ENCODE measurements around the gene PGPEP1. TPM values are rescaled to one million over a fixed set of nuclear protein-coding genes. Genes with fewer than 3 reads are reported as not detected.
"Not testable (repeated sequence)": the region's sequence is repeated elsewhere in the genome, so short reads cannot be mapped to it uniquely, and the experiment has no call there.

PGPEP1 gene
- polyA plus RNA-seq, 4 donors: 29.1 to 77.9 (median 38.6) TPM

- not testable (repeated sequence) for DNase-seq; FAIRE-seq; H3K4me3 ChIP-seq (ENCODE audit: low read depth in 1 of 3, low read length in 3 of 3); H3K27me3 ChIP-seq (ENCODE audit: control insufficient read depth in 3 of 3, insufficient read depth in 3 of 3, low read length in 3 of 3); H3K36me3 ChIP-seq (ENCODE audit: control insufficient read depth in 3 of 3, insufficient read depth in 2 of 3, low read depth in 1 of 3, low read length in 3 of 3); H3K27ac ChIP-seq (ENCODE audit: low read depth in 1 of 3, low read length in 2 of 3); H3K9me3 ChIP-seq (ENCODE audit: control insufficient read depth in 2 of 2, insufficient read depth in 1 of 2, low read depth in 1 of 2, low read length in 1 of 2)
- peaks cover 0 to 34% (median 7%) of the 10 kb centered on the region in 3 donors for H3K4me1 ChIP-seq (ENCODE audit: control insufficient read depth in 3 of 3, insufficient read depth in 2 of 3, low read depth in 1 of 3, low read length in 2 of 3)
- WGBS, 3 donors: 89 to 90% (median 90%) methylated on average over 11 of the region's 11 CpGs
Measured at GRCh38 chr19:18383622-18384021, 43.2 kb downstream of the PGPEP1 start.

- FAIRE-seq (no peak), DNase-seq (peak; percentile 74 to 90)
- WGBS, 3 donors: 14 to 58% (median 36%) methylated on average over 7 of the region's 7 CpGs
- peaks cover 0 to 2% of the 10 kb centered on the region in 2 donors for H3K9me3 ChIP-seq (ENCODE audit: control insufficient read depth in 2 of 2, insufficient read depth in 1 of 2, low read depth in 1 of 2, low read length in 1 of 2)
- peaks cover 0 to 16% (median 0%) of the 10 kb centered on the region in 3 donors for H3K36me3 ChIP-seq (ENCODE audit: control insufficient read depth in 3 of 3, insufficient read depth in 2 of 3, low read depth in 1 of 3, low read length in 3 of 3)
- peak overlapping the region; percentile 39 to 96 (median 75) for H3K27ac ChIP-seq (ENCODE audit: low read depth in 1 of 3, low read length in 2 of 3)
- no peaks in the 10 kb centered on the region for H3K27me3 ChIP-seq (ENCODE audit: control insufficient read depth in 3 of 3, insufficient read depth in 3 of 3, low read length in 3 of 3)
- H3K4me1 ChIP-seq (ENCODE audit: control insufficient read depth in 3 of 3, insufficient read depth in 2 of 3, low read depth in 1 of 3, low read length in 2 of 3): peaks cover 0 to 36% (median 7%) of the 10 kb centered on the region in 3 donors
- H3K4me3 ChIP-seq (ENCODE audit: low read depth in 1 of 3, low read length in 3 of 3): no peak overlapping the region
Measured at GRCh38 chr19:18384775-18385174, 44.4 kb downstream of the PGPEP1 start.

- FAIRE-seq: no peak
- Histone ChIP-seq H3K4me3 (ENCODE audit: low read depth in 1 of 3, low read length in 3 of 3) (no peak overlapping the region), H3K4me1 (ENCODE audit: control insufficient read depth in 3 of 3, insufficient read depth in 2 of 3, low read depth in 1 of 3, low read length in 2 of 3) (peaks cover 0 to 31% (median 7%) of the 10 kb centered on the region in 3 donors), H3K27me3 (ENCODE audit: control insufficient read depth in 3 of 3, insufficient read depth in 3 of 3, low read length in 3 of 3) (no peaks in the 10 kb centered on the region), H3K27ac (ENCODE audit: low read depth in 1 of 3, low read length in 2 of 3) (peak overlapping the region; percentile 39 to 96 (median 75)), H3K36me3 (ENCODE audit: control insufficient read depth in 3 of 3, insufficient read depth in 2 of 3, low read depth in 1 of 3, low read length in 3 of 3) (peaks cover 0 to 21% (median 0%) of the 10 kb centered on the region in 3 donors), H3K9me3 (ENCODE audit: control insufficient read depth in 2 of 2, insufficient read depth in 1 of 2, low read depth in 1 of 2, low read length in 1 of 2) (peaks cover 0 to 4% of the 10 kb centered on the region in 2 donors)
- no peak for DNase-seq
- 87 to 90% (median 90%) methylated on average over 3 of the region's 3 CpGs for WGBS, 3 donors
Measured at GRCh38 chr19:18385359-18385674, 44.9 kb downstream of the PGPEP1 start.

GRCh38 chr19:18385675-18386542 lies 45.5 kb downstream of the PGPEP1 start, which contains the start of gene GDF15:
TSS of gene GDF15 (plus strand) at chr19:18386158. CDS start at chr19:18386190, 32 bp downstream.
- H3K27me3 ChIP-seq (ENCODE audit: control insufficient read depth in 3 of 3, insufficient read depth in 3 of 3, low read length in 3 of 3): no peaks in the 10 kb centered on the region
- peak within 1 kb of the TSS; percentile 19 to 85 (median 62) for H3K4me3 ChIP-seq (ENCODE audit: low read depth in 1 of 3, low read length in 3 of 3)
- peak within 1 kb of the TSS; percentile 47 to 96 (median 75) for H3K27ac ChIP-seq (ENCODE audit: low read depth in 1 of 3, low read length in 2 of 3)
- FAIRE-seq (no peak), DNase-seq (peak; percentile 92 to 95)
- peaks cover 0 to 26% (median 7%) of the 10 kb centered on the region in 3 donors for H3K4me1 ChIP-seq (ENCODE audit: control insufficient read depth in 3 of 3, insufficient read depth in 2 of 3, low read depth in 1 of 3, low read length in 2 of 3)
- H3K9me3 ChIP-seq (ENCODE audit: control insufficient read depth in 2 of 2, insufficient read depth in 1 of 2, low read depth in 1 of 2, low read length in 1 of 2): peaks cover 0 to 4% of the 10 kb centered on the region in 2 donors
- 13 to 33% (median 17%) methylated on average over 30 to 33 of the region's 33 CpGs for WGBS, 3 donors
- H3K36me3 ChIP-seq (ENCODE audit: control insufficient read depth in 3 of 3, insufficient read depth in 2 of 3, low read depth in 1 of 3, low read length in 3 of 3): peaks cover 0 to 26% (median 0%) of the 10 kb centered on the region in 3 donors

- Histone ChIP-seq H3K4me1 (ENCODE audit: control insufficient read depth in 3 of 3, insufficient read depth in 2 of 3, low read depth in 1 of 3, low read length in 2 of 3) (peaks cover 0 to 26% (median 7%) of the 10 kb centered on the region in 3 donors), H3K9me3 (ENCODE audit: control insufficient read depth in 2 of 2, insufficient read depth in 1 of 2, low read depth in 1 of 2, low read length in 1 of 2) (peaks cover 0 to 4% of the 10 kb centered on the region in 2 donors), H3K27ac (ENCODE audit: low read depth in 1 of 3, low read length in 2 of 3) (peak overlapping the region; percentile 15 to 96 (median 47)), H3K27me3 (ENCODE audit: control insufficient read depth in 3 of 3, insufficient read depth in 3 of 3, low read length in 3 of 3) (no peaks in the 10 kb centered on the region), H3K4me3 (ENCODE audit: low read depth in 1 of 3, low read length in 3 of 3) (peak overlapping the region; percentile 19 to 85 (median 62)), H3K36me3 (ENCODE audit: control insufficient read depth in 3 of 3, insufficient read depth in 2 of 3, low read depth in 1 of 3, low read length in 3 of 3) (peaks cover 0 to 26% (median 0%) of the 10 kb centered on the region in 3 donors)
- WGBS, 3 donors: 33 to 59% (median 42%) methylated on average over 14 of the region's 14 CpGs
- peak in 1 of 2 donors; percentile 66 for DNase-seq
- no peak for FAIRE-seq
Measured at GRCh38 chr19:18386543-18387271, 46.3 kb downstream of the PGPEP1 start.

- FAIRE-seq: no peak
- Histone ChIP-seq H3K36me3 (ENCODE audit: control insufficient read depth in 3 of 3, insufficient read depth in 2 of 3, low read depth in 1 of 3, low read length in 3 of 3) (peaks cover 0 to 26% (median 0%) of the 10 kb centered on the region in 3 donors), H3K9me3 (ENCODE audit: control insufficient read depth in 2 of 2, insufficient read depth in 1 of 2, low read depth in 1 of 2, low read length in 1 of 2) (peaks cover 0 to 4% of the 10 kb centered on the region in 2 donors), H3K4me3 (ENCODE audit: low read depth in 1 of 3, low read length in 3 of 3) (peak overlapping the region in 2 of 3 donors; percentile 45 to 85), H3K4me1 (ENCODE audit: control insufficient read depth in 3 of 3, insufficient read depth in 2 of 3, low read depth in 1 of 3, low read length in 2 of 3) (peaks cover 0 to 26% (median 7%) of the 10 kb centered on the region in 3 donors), H3K27me3 (ENCODE audit: control insufficient read depth in 3 of 3, insufficient read depth in 3 of 3, low read length in 3 of 3) (no peaks in the 10 kb centered on the region), H3K27ac (ENCODE audit: low read depth in 1 of 3, low read length in 2 of 3) (peak overlapping the region; percentile 41 to 69 (median 46))
- peak; percentile 66 to 94 for DNase-seq
- WGBS, 3 donors: 9 to 22% (median 13%) methylated on average over 68 to 86 of the region's 86 CpGs
Measured at GRCh38 chr19:18388100-18388959, 47.9 kb downstream of the PGPEP1 start.

- Histone ChIP-seq H3K27ac (ENCODE audit: low read depth in 1 of 3, low read length in 2 of 3) (peak overlapping the region in 1 of 3 donors; percentile 6), H3K9me3 (ENCODE audit: control insufficient read depth in 2 of 2, insufficient read depth in 1 of 2, low read depth in 1 of 2, low read length in 1 of 2) (peaks cover 0 to 4% of the 10 kb centered on the region in 2 donors), H3K36me3 (ENCODE audit: control insufficient read depth in 3 of 3, insufficient read depth in 2 of 3, low read depth in 1 of 3, low read length in 3 of 3) (peaks cover 0 to 26% (median 0%) of the 10 kb centered on the region in 3 donors), H3K27me3 (ENCODE audit: control insufficient read depth in 3 of 3, insufficient read depth in 3 of 3, low read length in 3 of 3) (no peaks in the 10 kb centered on the region), H3K4me1 (ENCODE audit: control insufficient read depth in 3 of 3, insufficient read depth in 2 of 3, low read depth in 1 of 3, low read length in 2 of 3) (peaks cover 0 to 25% (median 7%) of the 10 kb centered on the region in 3 donors), H3K4me3 (ENCODE audit: low read depth in 1 of 3, low read length in 3 of 3) (peak overlapping the region in 1 of 3 donors; percentile 27)
- FAIRE-seq: no peak
- no peak for DNase-seq
- 83 to 87% (median 87%) methylated on average over 13 of the region's 13 CpGs for WGBS, 3 donors
Measured at GRCh38 chr19:18388960-18389725, 48.7 kb downstream of the PGPEP1 start.

Data from small intestine (tissue), 7 donors.